Choroid plexus epithelial cell (primary cell): Measurements from ENCODE around the gene SLC37A2.

Experiments
- DNase-seq: peaks from one replicate; pipeline ENCODE4 v3.0.0-alpha.2; 2010; ENCODE audit warnings: low read depth
- H3K4me3 ChIP-seq: 2 replicates; pipeline ENCODE4 v1.5.1; 2011; ENCODE audit warnings: low read depth, mild to moderate bottlenecking, control low read depth, low read length, moderate library complexity
- CTCF ChIP-seq: conservative IDR thresholded peaks from 2 replicates; pipeline ENCODE4 v1.5.1; 2011; ENCODE audit warnings: low read depth, mild to moderate bottlenecking, control low read depth, inconsistent platforms, low read length, moderate library complexity

SLC37A2 gene

GRCh38 chr11:125083312-125084056 is 20.4 kb downstream of the SLC37A2 start:
- no peak for TF ChIP-seq CTCF
- H3K4me3 ChIP-seq: no peak overlapping the region
- no peak for DNase-seq

- DNase-seq: no peak
- TF ChIP-seq CTCF: no peak
- H3K4me3 ChIP-seq: no peak overlapping the region
Observed at GRCh38 chr11:125084057-125084416, 20.9 kb downstream of the SLC37A2 start.

- H3K4me3 ChIP-seq: no peak overlapping the region
- DNase-seq: no peak
- TF ChIP-seq CTCF: no peak
Observed at GRCh38 chr11:125084761-125085231, 21.7 kb downstream of the SLC37A2 start.

GRCh38 chr11:125085301-125086081 is 22.4 kb downstream of the SLC37A2 start:
- no peak for TF ChIP-seq CTCF

GRCh38 chr11:125086633-125087296 is 23.7 kb downstream of the SLC37A2 start:
- no peak for TF ChIP-seq CTCF
- no peak for DNase-seq

More at GRCh38 chr11:125085301-125086081, 22.4 kb downstream of the SLC37A2 start:
- H3K4me3 ChIP-seq: no peak overlapping the region
- DNase-seq: no peak

GRCh38 chr11:125088123-125088522 is 25.0 kb downstream of the SLC37A2 start:
- no peak for DNase-seq
- no peak for TF ChIP-seq CTCF
- no peak overlapping the region for H3K4me3 ChIP-seq

More at GRCh38 chr11:125086633-125087296, 23.7 kb downstream of the SLC37A2 start:
- H3K4me3 ChIP-seq: no peak overlapping the region
